GM13977 (cell line): Measurements from ENCODE around the gene MSI2.

Source experiments
- DNase-seq: peaks from one replicate; pipeline ENCODE4 v3.0.0; 2012; ENCODE audit warnings: low spot score
- in situ Hi-C: fragments of 300-500 bp; cut with MboI; formaldehyde crosslinking; loops from one replicate; pipeline ENCODE4 v1.12.0; 2022; ENCODE audit warnings: low sequenced_read_pairs, low pct_unique_long_range_greater_than_20kb, mixed read lengths, inconsistent platforms; ENCODE audit not compliant: unreplicated experiment
- TF ChIP-seq, protein P1 (sequence below): IDR thresholded peaks from 2 replicates; pipeline ENCODE4 v1.5.1; 2012; ENCODE audit warnings: mild to moderate bottlenecking, control low read depth; ENCODE audit not compliant: insufficient read depth; ENCODE audit errors: extremely low read depth, missing control alignments

Gene MSI2

DNA sequence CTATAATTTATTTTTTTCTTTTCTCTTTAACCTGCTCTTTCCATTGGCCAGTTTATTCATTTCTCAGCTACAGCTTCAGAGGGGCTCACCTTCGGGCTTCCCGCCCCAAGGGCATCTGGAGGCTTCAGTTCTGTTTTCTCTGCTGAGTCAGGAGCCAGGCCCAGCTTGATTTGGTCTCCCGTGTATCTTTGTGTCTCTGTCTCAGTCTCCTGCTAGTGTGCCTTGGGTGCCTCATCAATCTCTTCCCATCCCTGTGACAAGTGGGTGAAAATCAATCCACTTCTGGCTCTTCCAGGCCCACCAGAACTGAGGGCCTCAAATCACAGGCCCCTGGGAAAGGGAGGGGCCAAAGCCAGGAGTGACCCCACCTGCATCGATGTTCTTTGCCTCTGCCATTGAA lies 416.6 kb downstream of the MSI2 start:
- TF ChIP-seq, protein P1, sequence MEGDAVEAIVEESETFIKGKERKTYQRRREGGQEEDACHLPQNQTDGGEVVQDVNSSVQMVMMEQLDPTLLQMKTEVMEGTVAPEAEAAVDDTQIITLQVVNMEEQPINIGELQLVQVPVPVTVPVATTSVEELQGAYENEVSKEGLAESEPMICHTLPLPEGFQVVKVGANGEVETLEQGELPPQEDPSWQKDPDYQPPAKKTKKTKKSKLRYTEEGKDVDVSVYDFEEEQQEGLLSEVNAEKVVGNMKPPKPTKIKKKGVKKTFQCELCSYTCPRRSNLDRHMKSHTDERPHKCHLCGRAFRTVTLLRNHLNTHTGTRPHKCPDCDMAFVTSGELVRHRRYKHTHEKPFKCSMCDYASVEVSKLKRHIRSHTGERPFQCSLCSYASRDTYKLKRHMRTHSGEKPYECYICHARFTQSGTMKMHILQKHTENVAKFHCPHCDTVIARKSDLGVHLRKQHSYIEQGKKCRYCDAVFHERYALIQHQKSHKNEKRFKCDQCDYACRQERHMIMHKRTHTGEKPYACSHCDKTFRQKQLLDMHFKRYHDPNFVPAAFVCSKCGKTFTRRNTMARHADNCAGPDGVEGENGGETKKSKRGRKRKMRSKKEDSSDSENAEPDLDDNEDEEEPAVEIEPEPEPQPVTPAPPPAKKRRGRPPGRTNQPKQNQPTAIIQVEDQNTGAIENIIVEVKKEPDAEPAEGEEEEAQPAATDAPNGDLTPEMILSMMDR = no peak
- peak; percentile 15 for DNase-seq
- in situ Hi-C loops = no loop called here

DNA sequence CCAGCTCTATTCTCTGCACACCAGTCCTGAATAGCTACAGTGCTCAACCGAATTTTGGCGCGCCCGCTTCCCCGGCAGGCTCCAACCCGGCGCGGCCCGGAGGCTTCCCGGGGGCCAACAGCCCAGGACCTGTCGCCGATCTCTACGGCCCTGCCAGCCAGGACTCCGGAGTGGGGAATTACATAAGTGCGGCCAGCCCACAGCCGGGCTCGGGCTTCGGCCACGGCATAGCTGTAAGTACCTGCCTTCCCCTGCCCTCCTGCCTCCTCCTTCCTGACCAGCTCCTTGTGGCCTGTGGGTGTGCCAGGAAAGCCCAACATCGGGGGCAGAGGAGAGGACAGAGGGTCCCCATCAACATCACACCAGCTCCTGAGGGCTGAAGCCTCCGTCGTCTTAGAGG lies 418.6 kb downstream of the MSI2 start:
- TF ChIP-seq, protein P1 = no peak
- no peak for DNase-seq
- in situ Hi-C loops = no loop called here

DNA sequence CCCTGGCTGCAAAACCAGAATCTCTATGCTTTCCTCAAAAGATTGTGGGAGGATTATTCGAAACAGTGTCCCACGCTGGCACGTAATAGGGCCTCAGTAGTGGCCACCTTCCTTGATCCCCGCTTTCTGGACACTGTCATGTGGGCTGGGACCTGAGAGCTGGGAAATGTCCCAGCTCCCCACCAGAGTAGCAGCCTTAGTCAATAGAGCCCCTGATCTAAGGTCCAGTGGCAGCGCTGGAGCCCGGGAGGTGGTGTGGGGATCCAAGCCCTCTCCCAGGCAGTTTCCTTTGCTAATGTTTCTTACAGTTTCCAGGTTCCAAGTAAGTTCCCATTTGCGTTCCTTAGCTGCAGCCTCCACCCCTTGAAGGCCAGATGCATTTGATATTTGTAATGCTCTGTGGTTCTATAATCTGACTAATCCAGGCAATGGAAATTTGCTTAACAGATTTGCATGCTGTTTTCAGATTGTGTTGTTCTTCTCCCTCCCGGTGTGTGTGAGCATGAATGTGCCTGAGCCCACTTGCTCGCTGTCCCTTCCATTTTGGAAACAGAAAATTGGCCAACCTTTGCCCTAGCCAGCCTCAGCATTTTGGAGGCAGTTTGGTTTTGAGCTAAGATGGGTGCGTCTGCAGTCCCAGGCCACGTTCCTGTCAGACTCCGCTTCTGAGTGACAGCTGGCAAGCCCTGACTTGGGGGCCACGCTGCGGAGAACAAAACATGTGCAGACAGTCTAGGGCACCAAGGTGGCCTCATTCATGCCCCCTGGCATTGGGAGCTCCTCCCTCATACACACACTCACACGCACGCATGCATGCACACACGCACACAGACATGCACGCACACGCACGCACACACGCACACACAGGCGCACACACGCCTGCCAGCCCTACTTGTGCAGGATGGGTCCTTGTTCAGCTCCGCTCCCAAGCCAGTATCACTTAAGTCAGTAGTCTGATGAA lies 419.4 kb downstream of the MSI2 start:
- peak; percentile 20 for DNase-seq
- in situ Hi-C loops = no loop called here
- TF ChIP-seq, protein P1 = no peak

DNA sequence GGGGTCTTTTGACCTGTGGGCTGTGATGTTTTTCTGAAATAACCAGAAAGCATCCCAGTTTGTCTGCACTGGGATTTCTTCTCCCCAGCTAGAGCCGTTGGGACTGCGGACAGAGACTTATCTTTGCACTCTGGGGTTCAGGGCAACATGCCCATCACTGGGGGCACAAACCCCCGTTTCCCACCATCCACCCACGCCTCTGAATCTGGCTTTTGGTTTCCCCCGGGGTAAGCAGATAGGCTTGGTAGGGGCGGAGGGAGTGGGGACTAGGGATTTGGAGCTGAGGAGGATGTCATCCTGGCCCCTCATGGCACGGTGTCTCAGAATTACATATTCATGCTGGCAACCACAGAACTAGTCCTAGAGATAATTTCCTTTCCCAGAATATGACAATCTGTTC lies 420.2 kb downstream of the MSI2 start:
- TF ChIP-seq, protein P1 = no peak
- in situ Hi-C loops = no loop called here
- no peak for DNase-seq

DNA sequence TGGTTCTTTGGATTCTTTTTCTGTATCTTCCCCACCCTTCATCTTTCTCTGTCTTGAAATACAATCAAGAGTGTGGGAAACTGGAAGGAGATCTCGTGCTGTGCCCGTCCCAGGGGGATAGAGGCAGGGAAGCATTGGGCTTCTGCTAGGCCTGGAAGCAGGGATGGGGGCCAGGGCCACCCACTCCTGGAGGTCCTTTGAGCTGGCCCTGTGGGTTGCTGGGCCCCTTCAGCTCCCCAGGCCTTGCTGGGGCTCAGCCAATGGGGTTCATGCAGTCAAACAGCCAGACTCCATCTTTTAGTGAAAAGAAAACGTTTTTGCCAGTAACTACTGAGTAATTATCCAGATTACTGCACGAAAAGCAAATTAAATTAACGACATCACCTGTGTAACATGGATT lies 421.0 kb downstream of the MSI2 start:
- TF ChIP-seq, protein P1 = no peak
- DNase-seq = peak; percentile 16
- in situ Hi-C loops = no loop called here

DNA sequence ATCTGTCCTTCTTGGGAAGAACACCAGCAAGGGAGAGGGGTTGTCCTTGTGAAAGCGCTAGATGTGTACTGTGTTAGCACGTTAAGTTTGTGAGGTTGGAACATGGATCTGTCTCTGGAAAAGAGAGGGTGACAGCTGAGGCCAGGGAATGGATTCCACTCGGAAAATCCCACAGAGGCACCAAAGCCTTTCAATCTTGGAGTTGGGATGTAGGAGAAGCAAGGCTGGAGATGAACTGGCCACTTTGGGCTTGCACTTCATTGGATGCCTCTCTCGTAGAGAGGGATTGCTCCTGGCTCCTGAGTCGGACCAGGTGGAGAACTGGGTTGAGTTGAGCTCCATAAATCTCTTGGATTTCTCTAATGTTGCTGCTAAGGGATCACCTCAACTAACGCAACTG lies 421.5 kb downstream of the MSI2 start:
- TF ChIP-seq, protein P1 = no peak

More for the DNA sequence above, 421.5 kb downstream of the MSI2 start:
- DNase-seq = peak; percentile 4
- in situ Hi-C loops = no loop called here
